LHCN-M2 (cell line): Measurements from ENCODE around the gene POLD4. TPM values are rescaled to one million over a fixed set of nuclear protein-coding genes. Genes with fewer than 3 reads are reported as not detected.

Source experiments
- DNase-seq: peaks from one replicate; pipeline ENCODE4 v3.0.0-alpha.2; 2012; ENCODE audit warnings: low read depth
- total RNA-seq: library from RNA; depleted of rRNA; stranded (reverse); fragments of >200 nt; gene quantifications from 2 replicates; pipeline ENCODE4 v1.2.3, GENCODE V29; 2014; rRNA removed

Gene POLD4
- total RNA-seq, 1 experiment from 2014 or later: 114 TPM

DNA sequence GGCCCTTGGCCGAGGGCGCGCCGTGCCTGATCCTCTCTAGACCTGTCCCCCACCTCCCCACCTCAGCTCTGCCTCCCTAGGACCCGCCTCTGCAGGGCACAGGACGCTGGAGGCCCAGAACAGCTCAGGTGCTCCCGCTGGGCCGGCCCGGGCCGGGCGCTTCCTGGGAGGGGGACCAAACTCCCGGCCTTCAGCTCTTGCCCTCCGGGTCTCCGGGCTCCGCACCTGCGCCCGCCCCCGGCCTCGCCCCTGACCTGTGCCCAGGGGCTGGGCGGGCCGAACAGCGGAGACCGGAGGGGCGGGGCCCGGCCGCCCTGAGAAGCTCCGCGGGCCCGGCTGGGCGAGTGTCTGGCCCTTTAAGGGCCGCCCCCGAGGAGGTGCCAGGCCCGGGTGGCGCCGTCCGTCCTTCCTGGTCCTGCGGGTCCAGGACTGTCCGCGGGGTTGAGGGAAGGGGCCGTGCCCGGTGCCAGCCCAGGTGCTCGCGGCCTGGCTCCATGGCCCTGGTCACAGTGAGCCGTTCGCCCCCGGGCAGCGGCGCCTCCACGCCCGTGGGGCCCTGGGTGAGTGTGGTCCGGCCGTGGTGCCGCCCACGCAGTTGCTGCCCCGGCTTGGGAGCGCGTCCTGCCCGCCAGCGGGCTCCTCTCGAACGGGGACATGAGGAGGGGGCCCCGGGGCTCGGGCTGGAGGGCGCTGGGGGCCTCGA lies 50.1 kb downstream of the POLD4 start, which contains the start of gene SSH3:
TSS of gene SSH3 (plus strand) at position 399 of the 703 bp plus-strand sequence. CDS start at position 495, 96 bp downstream.
- DNase-seq: peak; percentile 53

DNA sequence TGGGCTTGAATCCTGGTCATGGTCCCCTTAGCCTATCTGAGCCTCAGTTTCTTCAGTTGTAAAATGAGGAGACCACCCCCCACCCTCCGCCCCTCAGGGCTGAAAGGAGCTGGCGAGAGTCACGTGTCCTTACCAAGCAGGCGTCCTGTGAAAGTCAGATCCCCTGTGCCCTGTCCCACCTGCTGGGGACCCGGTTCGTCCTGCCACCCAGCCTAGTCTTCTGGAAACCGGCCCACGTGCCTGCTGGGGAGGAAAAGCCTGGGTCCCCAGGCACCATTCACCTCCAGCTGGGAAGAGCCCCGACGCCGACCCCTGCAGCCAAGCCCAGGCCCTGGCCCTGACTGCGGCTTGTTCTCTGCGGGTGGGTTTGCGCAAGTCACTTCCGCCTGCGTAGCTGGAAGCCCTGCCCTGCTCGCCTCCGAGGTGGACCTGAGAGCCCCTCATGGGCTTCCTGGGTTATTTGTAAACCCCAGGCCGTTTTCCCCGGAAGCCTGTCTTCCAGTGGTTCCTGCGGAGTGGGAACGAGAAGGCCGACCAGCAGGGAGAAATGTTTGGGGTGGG lies 50.7 kb downstream of the POLD4 start:
- DNase-seq: no peak

- DNase-seq: peak; percentile 87
Measured at GRCh38 chr11:67301951-67302516, 51.3 kb downstream of the POLD4 start.

GRCh38 chr11:67301313-67301921 lies 51.9 kb downstream of the POLD4 start:
- no peak for DNase-seq

Other genes with a start within 250 kb of the POLD4 start
- gene KDM2A, start 234.3 kb downstream of the POLD4 start, total RNA-seq: 24.1 and 26.3 TPM in 2 replicates
- 62.6 and 69.3 TPM in 2 replicates for gene GRK2, start 87.1 kb downstream of the POLD4 start, total RNA-seq
- 31.3 and 42.1 TPM in 2 replicates for gene ANKRD13D, start 64.2 kb downstream of the POLD4 start, total RNA-seq
- gene SSH3, start 50.0 kb downstream of the POLD4 start, total RNA-seq: 10.8 and 19.0 TPM in 2 replicates
- 16.1 and 19.8 TPM in 2 replicates for gene CLCF1, start 20.1 kb upstream of the POLD4 start, total RNA-seq
- gene RAD9A, start 38.4 kb upstream of the POLD4 start, total RNA-seq: 6.7 and 12.3 TPM in 2 replicates
- gene PPP1CA, start 48.3 kb upstream of the POLD4 start, total RNA-seq: 239 and 247 TPM in 2 replicates
- gene TBC1D10C, start 50.5 kb upstream of the POLD4 start, total RNA-seq: not detected in 2 replicates
- 0.32 and 0.40 TPM in 2 replicates for gene CARNS1, start 62.1 kb upstream of the POLD4 start, total RNA-seq
- 56.1 and 83.8 TPM in 2 replicates for gene RPS6KB2, start 74.9 kb upstream of the POLD4 start, total RNA-seq
- gene PTPRCAP, start 84.1 kb upstream of the POLD4 start, total RNA-seq: 0.38 and 0.75 TPM in 2 replicates
- 85.9 and 105 TPM in 2 replicates for gene CORO1B, start 89.9 kb upstream of the POLD4 start, total RNA-seq
- gene GPR152, start 99.2 kb upstream of the POLD4 start, total RNA-seq: not detected in 2 replicates
- gene CABP4, start 101.8 kb upstream of the POLD4 start, total RNA-seq: 1.2 and 3.1 TPM in 2 replicates
- 45.6 and 47.5 TPM in 2 replicates for gene TMEM134, start 115.7 kb upstream of the POLD4 start, total RNA-seq
- gene AIP, start 129.5 kb upstream of the POLD4 start, total RNA-seq: 73.5 and 78.2 TPM in 2 replicates
- gene PITPNM1, start 151.8 kb upstream of the POLD4 start, total RNA-seq: 34.5 and 41.2 TPM in 2 replicates
- gene CDK2AP2, start 154.6 kb upstream of the POLD4 start, total RNA-seq: 31.9 and 34.0 TPM in 2 replicates
- gene CABP2, start 169.9 kb upstream of the POLD4 start, total RNA-seq: not detected in 2 replicates
- gene GSTP1, start 230.3 kb upstream of the POLD4 start, total RNA-seq: 446 and 608 TPM in 2 replicates